GM21825 (cell line): Measurements from ENCODE around the gene KCP.
A peak's percentile ranks its signal among the peaks of the same experiment; 100 is the strongest.

Source experiments
- ATAC-seq: cut with Tn5 transposase; IDR thresholded peaks from one replicate; pipeline ENCODE4 v1.9.1; 2021; ENCODE audit warnings: mild to moderate bottlenecking, moderate library complexity; ENCODE audit not compliant: unreplicated experiment

Gene KCP

DNA sequence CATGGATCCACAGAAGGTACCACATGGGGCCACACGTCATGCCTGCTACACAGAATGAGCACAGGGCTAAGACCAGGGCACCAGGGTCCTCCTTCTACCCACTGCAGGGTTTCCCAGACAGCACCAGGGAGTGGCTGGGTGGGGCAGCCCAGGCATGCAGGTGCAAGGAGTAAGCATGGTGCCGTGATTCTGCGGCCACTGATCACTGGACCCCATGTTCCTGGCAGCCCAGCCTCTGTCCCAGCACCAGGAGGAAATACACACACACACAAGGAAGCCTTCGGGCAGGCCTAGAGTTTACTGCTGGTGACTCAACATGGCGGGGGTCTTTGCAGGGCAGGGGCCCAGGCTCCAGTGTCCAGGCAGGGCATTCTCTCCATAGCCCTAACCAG lies 33.9 kb downstream of the KCP start:
- ATAC-seq = no peak

- ATAC-seq = no peak
These were observed 34.4 kb downstream of the KCP start for GRCh38 chr7:128876127-128876526.

DNA sequence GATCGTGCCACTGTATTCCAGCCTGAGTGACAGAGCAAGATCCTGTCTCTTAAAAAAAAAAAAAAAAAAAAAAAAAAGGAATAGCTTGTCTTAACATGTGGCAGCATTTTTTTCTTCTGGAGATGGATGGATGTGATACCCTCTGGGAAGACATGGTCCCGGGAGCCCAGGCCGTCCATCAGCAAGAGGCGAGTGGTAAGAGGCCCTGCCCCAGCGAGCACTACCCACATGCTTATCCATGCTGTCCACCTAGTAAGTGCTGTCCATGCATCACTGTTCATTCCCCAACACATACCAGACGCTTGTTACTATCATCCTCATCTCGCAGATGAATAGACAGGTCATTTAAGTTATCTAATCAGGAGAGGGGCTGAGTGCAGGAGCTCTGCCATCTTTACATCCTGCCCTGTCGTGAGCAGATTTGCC lies 35.0 kb downstream of the KCP start:
- no peak for ATAC-seq

DNA sequence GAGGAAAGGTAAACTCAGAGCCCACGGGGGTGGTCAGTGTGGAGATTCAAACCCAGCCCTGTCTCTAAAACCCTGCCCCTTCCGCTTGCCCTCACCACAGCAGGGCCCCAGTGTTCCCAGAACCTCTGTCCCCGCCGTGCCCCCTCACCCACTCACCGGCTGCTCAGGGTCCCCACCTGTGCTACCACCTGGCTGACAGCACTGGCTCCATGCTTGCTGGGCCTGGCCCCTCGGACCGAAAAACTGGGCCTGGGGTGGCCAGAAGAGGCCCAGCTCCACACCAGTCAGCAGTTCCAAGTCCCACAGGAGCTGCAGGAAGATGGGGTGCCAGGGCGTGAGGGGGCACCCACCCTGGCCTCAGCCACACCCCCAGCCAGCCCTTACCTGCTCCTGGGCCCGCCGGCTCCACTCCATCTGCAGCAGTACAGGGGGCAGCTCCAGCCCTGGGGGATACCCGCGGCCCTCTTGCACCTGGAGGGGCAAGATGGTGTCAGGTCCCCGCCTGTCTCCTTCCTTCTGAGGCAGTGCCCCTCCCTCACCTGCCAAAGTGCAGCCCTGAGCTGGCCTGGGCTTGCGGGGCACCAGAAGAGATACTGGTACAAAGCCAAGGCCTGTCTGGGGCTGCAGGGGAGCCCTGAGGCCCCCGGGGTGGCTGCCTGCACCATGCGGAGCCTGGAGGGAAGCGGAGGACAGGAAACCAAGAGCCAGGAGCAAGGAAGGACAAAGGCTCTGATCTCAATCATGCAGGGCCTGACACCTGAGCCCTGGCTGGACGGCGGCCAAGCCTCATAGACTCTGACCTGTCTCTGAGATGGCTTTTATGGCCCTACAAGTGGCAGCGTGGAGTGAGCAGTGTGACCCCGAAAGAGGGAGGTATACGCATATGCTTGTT lies 36.1 kb downstream of the KCP start:
- no peak for ATAC-seq

- no peak for ATAC-seq
These were observed 37.3 kb downstream of the KCP start for GRCh38 chr7:128873234-128873633.

DNA sequence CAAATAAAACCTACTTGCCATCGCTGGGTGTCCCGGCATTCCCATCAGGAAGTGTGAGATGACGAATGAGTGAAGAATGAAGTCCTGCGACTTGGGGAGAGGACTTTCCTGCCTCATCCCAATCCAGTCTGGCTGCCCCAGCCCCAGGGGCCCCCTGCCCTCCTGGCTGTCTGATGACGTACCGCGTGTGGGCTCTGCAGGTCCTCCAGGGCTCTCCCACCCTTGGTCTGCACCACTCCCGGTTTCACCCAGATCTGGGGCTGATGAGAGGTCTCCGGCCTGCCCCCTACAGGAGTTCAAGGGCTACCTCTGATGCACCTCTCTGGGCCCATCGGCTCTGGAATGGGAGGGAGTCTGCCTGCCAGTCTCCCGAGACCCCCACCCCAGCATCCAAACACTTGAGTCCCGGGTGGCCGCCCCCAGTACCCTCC lies 38.1 kb downstream of the KCP start:
- no peak for ATAC-seq

DNA sequence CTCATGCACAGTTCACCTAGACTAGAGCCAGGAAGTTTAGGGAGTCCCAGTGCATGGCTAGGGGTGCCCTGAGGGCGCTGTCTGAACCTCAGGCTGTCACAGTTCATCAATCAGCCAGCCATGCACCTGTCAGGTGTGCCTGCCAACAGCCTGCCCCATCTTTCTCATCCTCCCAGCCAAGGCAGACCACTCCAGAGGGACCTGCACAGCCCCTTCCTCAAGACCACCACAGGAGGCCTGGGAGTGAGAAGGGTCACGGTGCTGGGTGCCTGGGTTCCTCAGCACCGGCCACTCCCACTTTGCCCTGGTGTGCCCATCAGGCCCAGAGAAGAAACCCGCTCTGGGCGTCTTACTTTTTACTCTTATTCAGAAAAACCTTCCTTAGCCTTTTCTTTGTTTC lies 39.5 kb downstream of the KCP start:
- ATAC-seq = no peak

DNA sequence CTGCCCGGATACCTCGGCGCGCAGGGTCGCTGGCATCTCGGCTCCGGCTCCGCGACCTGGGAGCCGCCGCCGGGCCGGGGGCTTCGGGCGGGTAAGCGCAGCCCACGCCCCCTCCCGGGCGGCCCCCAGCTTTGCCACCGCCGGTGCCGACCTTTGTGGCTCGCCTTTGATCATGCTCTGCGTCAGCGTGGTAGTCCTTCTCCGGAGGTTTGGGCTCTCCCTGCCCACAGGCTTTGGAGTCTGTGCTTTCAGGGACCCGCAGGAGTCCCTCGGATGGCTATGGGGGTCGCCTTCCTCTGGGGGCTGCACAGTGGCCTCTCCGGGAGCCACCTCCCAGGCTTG lies 40.6 kb downstream of the KCP start:
- ATAC-seq = peak; percentile 8

DNA sequence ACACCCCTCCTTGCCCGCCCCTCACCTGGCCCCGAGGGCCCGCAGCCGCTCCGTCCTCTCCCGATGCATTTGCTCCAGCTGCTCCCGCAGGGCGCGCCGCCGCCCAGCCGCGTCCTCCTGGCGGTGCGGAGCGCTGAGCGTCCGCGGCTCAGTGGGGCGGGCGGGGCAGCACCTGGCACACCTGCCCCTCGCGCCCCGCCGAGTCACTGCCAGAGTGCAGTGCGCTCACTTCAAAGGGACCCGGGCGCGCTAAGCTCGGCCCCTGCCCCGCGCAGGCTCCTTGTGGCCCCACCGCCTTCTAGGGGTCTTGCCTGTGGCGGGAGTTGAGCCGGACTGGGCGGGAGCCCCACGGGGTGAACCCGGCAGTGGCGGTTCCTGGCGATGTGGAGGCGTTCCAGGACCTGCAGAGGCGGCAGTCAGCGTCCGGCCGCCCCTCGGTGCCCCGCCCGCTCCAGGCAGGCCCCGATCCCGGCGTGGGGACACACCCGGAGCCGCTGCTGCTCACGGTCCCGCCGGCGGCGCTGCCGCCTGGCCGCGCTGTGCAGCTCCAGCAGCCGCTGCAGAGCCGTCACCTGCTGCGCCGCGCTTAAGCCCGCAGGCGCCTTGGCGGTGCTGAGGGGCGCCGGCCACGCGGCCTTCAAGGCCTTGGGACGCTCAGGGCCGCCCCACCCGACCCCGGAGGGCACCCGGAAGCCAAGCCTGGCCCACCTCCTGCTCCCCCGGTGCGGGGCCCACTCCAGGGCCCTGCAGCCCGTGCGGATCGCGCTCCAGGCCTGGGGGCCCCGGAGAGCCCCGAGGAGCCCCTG lies 41.2 kb downstream of the KCP start:
- peak; percentile 66 for ATAC-seq

- ATAC-seq = no peak
These were observed 41.8 kb downstream of the KCP start for GRCh38 chr7:128868624-128869137.

GRCh38 chr7:128867842-128868623 lies 42.5 kb downstream of the KCP start:
- ATAC-seq = no peak

DNA sequence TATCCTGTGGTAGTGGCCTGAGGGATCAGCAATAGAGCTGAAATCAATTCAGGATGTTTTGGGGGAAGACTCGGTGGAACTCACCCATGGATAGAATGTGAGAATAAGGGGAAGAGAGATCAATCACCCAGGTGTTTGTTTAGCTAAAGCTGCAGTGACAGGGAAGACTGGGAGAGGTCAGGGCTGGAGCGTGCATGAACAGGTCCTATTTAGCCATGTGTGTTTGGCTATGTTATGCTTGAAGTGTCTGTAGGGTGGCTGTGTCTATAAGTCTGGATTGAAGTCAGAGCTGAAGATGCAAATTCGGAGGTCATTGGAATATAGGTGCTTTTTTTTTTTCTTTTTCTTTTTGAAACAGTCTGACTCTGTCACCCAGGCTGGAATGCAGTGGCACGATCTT lies 43.3 kb downstream of the KCP start:
- no peak for ATAC-seq

- ATAC-seq = no peak
These were observed 44.3 kb downstream of the KCP start for GRCh38 chr7:128865996-128866877.

- ATAC-seq = no peak
These were observed 45.2 kb downstream of the KCP start for GRCh38 chr7:128865303-128865702.

GRCh38 chr7:128863433-128863989 lies 47.0 kb downstream of the KCP start:
- peak; percentile 30 for ATAC-seq

DNA sequence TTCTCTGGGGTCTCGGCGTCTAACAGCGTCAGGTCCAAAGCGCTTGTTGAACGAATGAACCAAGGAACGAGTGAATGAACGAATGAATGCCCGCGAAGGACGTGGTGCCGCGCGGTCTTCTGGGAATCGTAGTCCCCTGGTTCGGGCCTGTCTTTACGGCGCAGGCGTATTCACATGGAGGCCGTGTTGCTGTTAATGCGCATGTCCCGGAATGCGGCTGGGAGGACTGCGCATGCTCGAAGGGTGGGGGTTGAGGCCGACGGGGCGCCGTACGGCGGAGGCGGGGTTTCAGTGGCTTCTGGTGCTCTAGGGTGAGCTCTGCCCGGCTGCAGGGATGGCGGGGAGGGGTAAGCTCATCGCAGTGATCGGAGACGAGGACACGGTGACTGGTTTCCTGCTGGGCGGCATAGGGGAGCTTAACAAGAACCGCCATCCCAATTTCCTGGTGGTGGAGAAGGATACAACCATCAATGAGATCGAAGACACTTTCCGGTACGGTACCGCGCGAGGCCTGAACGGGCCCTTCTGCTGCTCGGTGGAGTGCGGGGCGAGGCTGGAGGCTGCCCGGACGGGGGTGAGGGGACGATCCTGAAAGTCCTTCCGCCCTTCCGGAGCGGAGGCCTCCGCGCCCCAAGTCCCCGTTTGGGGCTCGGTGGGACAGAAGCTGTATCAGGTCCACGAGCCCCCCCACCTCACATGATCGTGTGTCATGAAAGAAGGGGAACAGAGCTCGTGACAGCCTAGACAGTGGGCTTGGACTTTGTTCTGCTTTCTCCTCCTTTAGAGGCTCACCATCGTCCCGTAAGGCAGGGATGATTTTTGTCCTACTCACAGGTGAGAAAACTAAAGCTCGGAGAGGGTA lies 47.7 kb downstream of the KCP start, which contains the start of gene ATP6V1F:
Gene ATP6V1F, plus strand, starts transcription at position 286 of the 862 bp plus-strand sequence. Its CDS starts 49 bp downstream, at position 335.
- peak; percentile 78 for ATAC-seq

DNA sequence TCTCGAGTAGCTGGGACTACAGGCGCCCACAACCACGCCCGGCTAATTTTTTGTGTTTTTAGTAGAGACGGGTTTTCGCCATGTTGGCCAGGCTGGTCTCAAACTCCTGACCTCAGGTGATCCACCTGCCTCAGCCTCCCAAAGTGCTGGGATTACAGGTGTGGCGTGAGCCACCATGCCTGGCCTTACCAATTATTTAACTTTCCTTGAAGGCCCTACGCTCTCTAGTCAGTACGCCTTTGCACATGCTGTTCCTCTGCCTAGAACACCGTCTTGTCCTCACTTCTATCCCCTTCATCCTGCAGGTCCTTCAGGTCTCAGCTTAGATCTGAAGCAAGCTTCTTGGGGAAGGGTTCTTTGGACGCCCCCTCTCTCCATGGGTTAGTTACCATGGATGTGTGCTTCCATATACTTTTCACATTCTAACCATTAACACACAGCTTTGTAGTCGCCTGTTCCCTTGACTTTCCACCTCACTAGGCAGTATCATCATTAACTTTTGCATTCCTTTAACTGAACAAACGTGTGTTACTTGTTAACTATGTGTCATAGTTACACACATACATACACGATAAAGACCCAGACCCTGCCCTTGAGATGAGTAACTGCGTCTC lies 48.4 kb downstream of the KCP start:
- no peak for ATAC-seq
